LNCaP clone FGC (cell line): ENCODE results near the gene FN1.

ENCODE experiments used
- DNase-seq: peaks from one replicate; pipeline ENCODE4 v3.0.0-alpha.2; 2011; ENCODE audit warnings: low read depth
- H3K4me3 ChIP-seq: 2 replicates; pipeline ENCODE4 v1.5.1; 2011; ENCODE audit warnings: mild to moderate bottlenecking, low read depth, low read length, control low read depth
- TF ChIP-seq, protein P1 (sequence below): IDR thresholded peaks from 2 replicates; pipeline ENCODE4 v1.5.1; 2012; ENCODE audit warnings: mild to moderate bottlenecking; ENCODE audit not compliant: control insufficient read depth, insufficient read depth; ENCODE audit errors: extremely low read depth

Gene FN1

DNA sequence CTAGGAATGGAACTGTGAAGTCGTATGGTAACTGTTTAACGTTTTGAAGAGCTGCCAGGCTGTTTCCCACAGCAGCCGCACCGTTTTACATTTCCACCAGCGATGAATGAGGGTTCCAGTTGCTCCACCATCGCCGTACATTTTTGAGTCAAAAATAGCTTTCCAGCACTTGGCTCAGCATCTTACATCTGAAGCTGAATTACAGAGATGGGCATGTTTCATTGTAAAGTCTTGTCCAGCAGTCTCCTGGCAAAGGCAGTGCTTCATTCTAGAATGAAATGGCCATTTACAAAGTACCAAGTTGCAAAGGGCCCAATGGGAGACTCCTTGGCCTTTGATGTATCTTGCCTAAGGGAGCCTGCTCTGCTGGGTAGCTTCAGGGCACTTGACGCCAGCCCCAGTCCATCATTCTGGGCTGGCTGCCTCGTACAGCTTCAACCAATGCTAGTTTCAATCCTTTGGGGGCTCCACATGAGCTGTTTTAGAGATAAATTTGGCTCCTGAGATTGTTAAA is 78.9 kb downstream of the FN1 start:
- TF ChIP-seq, protein P1, sequence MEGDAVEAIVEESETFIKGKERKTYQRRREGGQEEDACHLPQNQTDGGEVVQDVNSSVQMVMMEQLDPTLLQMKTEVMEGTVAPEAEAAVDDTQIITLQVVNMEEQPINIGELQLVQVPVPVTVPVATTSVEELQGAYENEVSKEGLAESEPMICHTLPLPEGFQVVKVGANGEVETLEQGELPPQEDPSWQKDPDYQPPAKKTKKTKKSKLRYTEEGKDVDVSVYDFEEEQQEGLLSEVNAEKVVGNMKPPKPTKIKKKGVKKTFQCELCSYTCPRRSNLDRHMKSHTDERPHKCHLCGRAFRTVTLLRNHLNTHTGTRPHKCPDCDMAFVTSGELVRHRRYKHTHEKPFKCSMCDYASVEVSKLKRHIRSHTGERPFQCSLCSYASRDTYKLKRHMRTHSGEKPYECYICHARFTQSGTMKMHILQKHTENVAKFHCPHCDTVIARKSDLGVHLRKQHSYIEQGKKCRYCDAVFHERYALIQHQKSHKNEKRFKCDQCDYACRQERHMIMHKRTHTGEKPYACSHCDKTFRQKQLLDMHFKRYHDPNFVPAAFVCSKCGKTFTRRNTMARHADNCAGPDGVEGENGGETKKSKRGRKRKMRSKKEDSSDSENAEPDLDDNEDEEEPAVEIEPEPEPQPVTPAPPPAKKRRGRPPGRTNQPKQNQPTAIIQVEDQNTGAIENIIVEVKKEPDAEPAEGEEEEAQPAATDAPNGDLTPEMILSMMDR = no peak
- no peak for DNase-seq
- no peak overlapping the region for H3K4me3 ChIP-seq

- no peak for DNase-seq
- TF ChIP-seq, protein P1 = no peak
- no peak overlapping the region for H3K4me3 ChIP-seq
These were observed 79.4 kb downstream of the FN1 start for GRCh38 chr2:215356334-215356947.

- no peak for DNase-seq
- TF ChIP-seq, protein P1 = no peak
- no peak overlapping the region for H3K4me3 ChIP-seq
These were observed 80.1 kb downstream of the FN1 start for GRCh38 chr2:215355801-215356200.

DNA sequence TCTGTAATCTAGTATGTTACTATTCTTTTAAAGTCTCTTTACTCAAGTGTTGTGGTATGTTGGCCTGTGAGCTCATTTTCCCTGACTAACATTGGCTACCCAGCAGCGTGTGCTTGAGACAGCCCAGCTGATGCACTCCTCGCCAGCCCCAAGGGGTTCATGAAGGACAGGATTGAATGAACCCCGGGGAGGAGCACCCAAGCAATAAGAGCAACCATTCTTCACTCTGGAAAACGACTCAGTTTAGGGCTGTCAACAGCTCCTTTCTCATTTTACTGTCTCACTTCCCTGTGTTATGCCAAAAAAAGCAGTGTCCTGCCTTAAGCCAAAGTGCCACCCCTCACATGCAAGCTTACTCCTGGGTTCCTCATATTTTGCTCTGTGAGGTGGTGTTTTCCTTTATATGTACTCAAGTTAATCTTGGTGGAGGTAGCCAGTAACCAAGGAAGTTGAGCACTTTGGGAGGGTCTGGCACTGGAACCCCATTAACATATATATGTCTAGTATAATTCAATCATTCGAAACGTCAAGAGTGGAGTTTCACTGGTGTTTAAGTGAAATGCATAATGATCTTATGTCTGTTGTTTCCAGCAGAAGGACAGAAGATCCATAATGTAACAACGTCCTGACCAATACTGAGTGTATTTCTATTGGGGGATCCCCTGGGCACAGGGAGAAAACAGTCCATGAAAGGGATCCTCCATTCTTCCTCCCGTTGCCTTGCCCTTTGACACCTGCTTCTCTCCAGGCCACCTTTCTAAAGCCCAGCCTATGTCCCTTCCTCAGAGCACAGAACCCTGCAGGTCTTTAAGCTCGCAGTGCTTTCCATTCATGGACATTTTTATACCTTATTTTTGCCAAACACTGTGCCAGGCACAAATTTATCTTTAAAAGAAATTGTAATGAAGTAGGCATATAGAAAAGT is 80.8 kb downstream of the FN1 start:
- TF ChIP-seq, protein P1 = no peak
- DNase-seq = no peak
- H3K4me3 ChIP-seq = no peak overlapping the region

- TF ChIP-seq, protein P1 = no peak
- H3K4me3 ChIP-seq = no peak overlapping the region
- no peak for DNase-seq
These were observed 83.3 kb downstream of the FN1 start for GRCh38 chr2:215352602-215353001.

- DNase-seq = no peak
- H3K4me3 ChIP-seq = no peak overlapping the region
- TF ChIP-seq, protein P1 = no peak
These were observed 88.0 kb downstream of the FN1 start for GRCh38 chr2:215347878-215348277.
